Fibroblast of pulmonary artery (primary cell): ENCODE data around the gene CLDN16.

Source experiments
- DNase-seq: peaks from one replicate; pipeline ENCODE4 v3.0.0-alpha.2; 2010; ENCODE audit warnings: low read depth
- H3K4me3 ChIP-seq: replicated peaks from 2 replicates; pipeline ENCODE4 v1.5.1; 2011; ENCODE audit warnings: low read depth, mild to moderate bottlenecking, control low read depth, low read length, moderate library complexity
- TF ChIP-seq, protein P1 (sequence below): IDR thresholded peaks from 2 replicates; pipeline ENCODE4 v1.5.1; 2011; ENCODE audit warnings: mild to moderate bottlenecking, control low read depth, low read length, inconsistent platforms; ENCODE audit errors: missing control alignments

Gene CLDN16

DNA sequence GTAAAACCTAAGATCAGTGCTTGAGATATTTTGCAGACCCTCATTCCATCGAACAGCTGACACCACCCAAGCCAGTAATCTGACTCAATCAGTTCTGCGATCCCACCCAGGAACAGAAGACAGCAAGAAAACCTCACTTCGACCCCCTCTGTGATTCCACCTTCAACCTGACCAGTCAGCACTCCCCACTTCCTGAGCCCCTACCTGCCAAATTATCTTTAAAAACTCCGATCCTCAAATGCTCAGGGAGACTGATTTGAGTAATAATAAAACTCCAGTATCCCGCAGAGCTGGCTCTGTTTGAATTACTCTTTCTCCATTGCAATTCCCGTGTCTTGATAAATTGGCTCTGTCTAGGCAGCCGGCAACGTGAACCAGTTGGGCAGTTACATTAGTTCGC, 25.7 kb upstream of the CLDN16 start:
- no peak for DNase-seq
- TF ChIP-seq, protein P1, sequence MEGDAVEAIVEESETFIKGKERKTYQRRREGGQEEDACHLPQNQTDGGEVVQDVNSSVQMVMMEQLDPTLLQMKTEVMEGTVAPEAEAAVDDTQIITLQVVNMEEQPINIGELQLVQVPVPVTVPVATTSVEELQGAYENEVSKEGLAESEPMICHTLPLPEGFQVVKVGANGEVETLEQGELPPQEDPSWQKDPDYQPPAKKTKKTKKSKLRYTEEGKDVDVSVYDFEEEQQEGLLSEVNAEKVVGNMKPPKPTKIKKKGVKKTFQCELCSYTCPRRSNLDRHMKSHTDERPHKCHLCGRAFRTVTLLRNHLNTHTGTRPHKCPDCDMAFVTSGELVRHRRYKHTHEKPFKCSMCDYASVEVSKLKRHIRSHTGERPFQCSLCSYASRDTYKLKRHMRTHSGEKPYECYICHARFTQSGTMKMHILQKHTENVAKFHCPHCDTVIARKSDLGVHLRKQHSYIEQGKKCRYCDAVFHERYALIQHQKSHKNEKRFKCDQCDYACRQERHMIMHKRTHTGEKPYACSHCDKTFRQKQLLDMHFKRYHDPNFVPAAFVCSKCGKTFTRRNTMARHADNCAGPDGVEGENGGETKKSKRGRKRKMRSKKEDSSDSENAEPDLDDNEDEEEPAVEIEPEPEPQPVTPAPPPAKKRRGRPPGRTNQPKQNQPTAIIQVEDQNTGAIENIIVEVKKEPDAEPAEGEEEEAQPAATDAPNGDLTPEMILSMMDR = no peak
- H3K4me3 ChIP-seq = no peak overlapping the region

DNA sequence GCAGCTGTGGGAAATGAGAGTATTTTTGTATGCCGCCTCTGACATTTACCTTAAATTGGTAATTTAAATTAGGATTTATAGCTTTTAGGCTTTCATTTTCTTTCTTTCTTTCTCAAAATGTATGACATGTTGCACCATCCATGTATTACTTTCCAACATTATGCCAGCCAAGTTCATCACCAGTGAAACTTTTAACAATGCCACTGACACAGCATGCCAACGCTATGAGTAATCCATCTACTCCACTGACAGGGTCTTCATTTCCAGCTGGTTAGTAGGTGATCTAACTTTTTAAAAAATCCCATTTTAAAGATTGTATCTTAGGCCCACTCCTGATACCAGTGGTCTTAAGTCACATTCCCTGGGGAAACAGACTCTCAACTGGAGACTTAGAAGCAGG, 21.8 kb upstream of the CLDN16 start:
- peak; percentile 52 for DNase-seq
- TF ChIP-seq, protein P1 = no peak
- H3K4me3 ChIP-seq = no peak overlapping the region

DNA sequence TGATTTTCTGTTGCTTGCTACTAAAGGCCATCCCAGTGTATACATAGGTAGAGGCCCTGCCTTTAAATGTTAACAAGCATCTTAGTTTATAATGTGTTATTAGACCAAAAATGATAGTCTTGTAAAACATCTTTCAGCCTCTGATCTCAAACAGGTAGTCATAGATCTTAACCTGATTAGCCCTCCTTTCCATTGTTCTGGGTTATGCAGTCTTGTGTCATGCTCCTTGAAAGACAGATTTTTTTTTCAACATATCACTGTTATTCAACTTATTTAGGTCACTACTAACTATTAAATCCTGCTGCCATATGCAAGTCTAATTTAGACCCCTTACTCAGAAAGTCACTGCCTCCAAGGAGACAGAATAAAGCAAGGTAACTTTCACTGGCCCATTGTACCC, 19.1 kb upstream of the CLDN16 start:
- TF ChIP-seq, protein P1 = no peak

DNA sequence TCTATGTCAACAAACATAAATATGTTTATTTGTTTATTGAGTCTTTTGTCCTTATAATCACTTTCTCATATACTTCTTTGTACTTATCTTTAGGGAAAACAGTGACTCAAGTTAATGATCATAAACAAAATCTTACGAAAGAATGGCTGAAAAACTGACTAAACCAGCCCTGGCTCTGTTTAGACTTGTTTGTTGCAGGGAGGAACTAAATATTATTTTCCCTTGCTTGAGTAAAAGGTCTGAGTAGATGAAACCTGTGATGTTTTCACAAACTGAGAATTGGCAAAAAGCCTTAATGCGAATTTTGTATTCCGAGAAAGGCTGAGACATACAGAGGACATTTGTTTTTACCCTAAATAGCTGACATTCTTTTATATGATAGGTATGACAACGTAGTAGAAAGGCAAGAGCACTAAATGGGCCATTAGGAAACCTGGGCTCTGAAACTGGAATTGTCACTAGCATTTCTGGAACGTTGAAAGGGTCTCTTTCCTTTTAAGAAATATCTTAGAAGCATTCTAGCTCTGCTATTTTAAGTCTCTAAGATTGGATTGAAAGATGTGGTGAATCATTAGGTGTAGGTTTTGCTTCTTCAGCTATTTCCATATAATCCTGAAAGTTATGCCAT, 18.2 kb upstream of the CLDN16 start:
- DNase-seq = no peak
- TF ChIP-seq, protein P1 = no peak
- H3K4me3 ChIP-seq = no peak overlapping the region

More for the DNA sequence above, 19.1 kb upstream of the CLDN16 start:
- no peak overlapping the region for H3K4me3 ChIP-seq
- no peak for DNase-seq

DNA sequence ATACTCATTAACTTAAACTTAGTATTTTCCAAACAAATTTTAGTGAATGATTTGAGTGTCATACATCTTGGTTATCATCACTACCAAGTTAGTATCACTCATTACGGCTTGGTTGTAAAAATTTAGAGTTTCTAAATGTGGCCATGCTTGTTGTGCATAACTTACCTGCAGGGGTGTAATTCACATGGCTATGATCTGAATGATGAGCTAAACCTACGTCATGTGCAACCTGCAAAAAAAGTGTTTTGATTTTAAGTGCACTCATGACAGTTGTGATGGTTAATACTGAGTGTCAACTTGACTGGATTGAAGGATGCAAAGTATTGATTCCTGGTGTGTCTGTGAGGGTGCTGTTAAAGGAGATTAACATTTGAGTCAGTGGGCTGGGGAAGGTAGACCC, 17.6 kb upstream of the CLDN16 start:
- H3K4me3 ChIP-seq = no peak overlapping the region
- DNase-seq = no peak
- TF ChIP-seq, protein P1 = no peak

DNA sequence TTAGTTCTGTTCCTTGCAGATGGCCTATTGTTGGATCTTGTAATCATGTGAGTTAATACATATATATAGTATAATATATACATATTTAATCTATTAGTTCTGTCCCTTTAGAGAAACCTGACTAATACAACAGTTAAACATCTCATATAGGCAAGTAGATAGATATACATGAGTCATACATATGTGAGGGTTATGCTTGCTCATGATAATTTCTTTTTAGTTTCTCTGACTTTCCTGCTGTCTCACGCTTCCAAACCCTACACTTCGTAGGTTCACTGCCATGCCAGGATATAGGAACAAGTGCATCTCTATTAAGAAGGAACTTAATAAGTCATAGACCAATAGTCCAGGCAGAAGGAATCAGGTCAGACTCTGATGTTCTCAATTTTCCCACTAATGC, 16.8 kb upstream of the CLDN16 start:
- DNase-seq = no peak

More for the DNA sequence above, 16.8 kb upstream of the CLDN16 start:
- H3K4me3 ChIP-seq = no peak overlapping the region
- TF ChIP-seq, protein P1 = no peak
